ENCODE data around the gene BCDIN3D. TPM values are rescaled to one million over a fixed set of nuclear protein-coding genes. Genes with fewer than 3 reads are reported as not detected.
A peak's percentile ranks its signal among the peaks of the same experiment; 100 is the strongest.

BCDIN3D gene
- 1 to 10 TPM; 2.7 to 4.7 TPM for total RNA-seq
- long read RNA-seq, partial matches to known transcripts, result 0 of 4 reads
- long read RNA-seq, other reads (novel, unspliced or antisense), result 0 of 4 reads

- peak; percentile 96 for ATAC-seq
- intact Hi-C loops (cut with DNase I, micrococcal nuclease), result no loop called here
- peak; percentile 93 to 95 for DNase-seq
These were observed at the start of gene BCDIN3D for GRCh38 chr12:49842519-49843352. Gene BCDIN3D, minus strand, starts transcription at chr12:49843106. Its CDS starts 19 bp downstream, at chr12:49843087.

GRCh38 chr12:49892084-49892731, 49.3 kb upstream of the BCDIN3D start:
- ATAC-seq (no peak), DNase-seq (no peak)
- intact Hi-C loops (cut with DNase I, micrococcal nuclease), result no loop called here

GRCh38 chr12:49891476-49891875, 48.6 kb upstream of the BCDIN3D start:
- ATAC-seq (peak; percentile 81), DNase-seq (peak; percentile 53 to 57)
- intact Hi-C loops (cut with DNase I, micrococcal nuclease), result no loop called here

GRCh38 chr12:49891012-49891411, 48.1 kb upstream of the BCDIN3D start:
- intact Hi-C loops (cut with DNase I, micrococcal nuclease), result no loop called here
- ATAC-seq, result no peak

GRCh38 chr12:49890096-49890461, 47.2 kb upstream of the BCDIN3D start:
- ATAC-seq (no peak), DNase-seq (no peak)
- intact Hi-C loops (cut with DNase I, micrococcal nuclease), result no loop called here

More at GRCh38 chr12:49891012-49891411, 48.1 kb upstream of the BCDIN3D start:
- DNase-seq, result no peak

- intact Hi-C loops (cut with DNase I, micrococcal nuclease), result no loop called here
- DNase-seq (no peak), ATAC-seq (no peak)
These were observed 46.6 kb upstream of the BCDIN3D start for GRCh38 chr12:49889361-49890095.

- intact Hi-C loops (cut with DNase I, micrococcal nuclease), result no loop called here
- ATAC-seq, result peak; percentile 63
- DNase-seq, result peak; percentile 28 to 40
These were observed 45.7 kb upstream of the BCDIN3D start for GRCh38 chr12:49888461-49889151.

GRCh38 chr12:49887536-49888401, 44.9 kb upstream of the BCDIN3D start:
- DNase-seq (peak in 1 of 2 donors; percentile 38), ATAC-seq (peak; percentile 59)
- intact Hi-C loops (cut with DNase I, micrococcal nuclease), result no loop called here

GRCh38 chr12:49887091-49887490, 44.2 kb upstream of the BCDIN3D start:
- intact Hi-C loops (cut with DNase I, micrococcal nuclease), result no loop called here
- DNase-seq (no peak), ATAC-seq (no peak)

- no peak for ATAC-seq
- DNase-seq, result no peak
These were observed 43.0 kb upstream of the BCDIN3D start for GRCh38 chr12:49885663-49886461.

GRCh38 chr12:49885118-49885517, 42.2 kb upstream of the BCDIN3D start:
- intact Hi-C loops (cut with DNase I, micrococcal nuclease), result no loop called here
- DNase-seq (no peak), ATAC-seq (no peak)

More at GRCh38 chr12:49885663-49886461, 43.0 kb upstream of the BCDIN3D start:
- intact Hi-C loops (cut with DNase I, micrococcal nuclease), result no loop called here

GRCh38 chr12:49882851-49883464, 40.1 kb upstream of the BCDIN3D start:
- no peak for ATAC-seq
- DNase-seq, result no peak
- intact Hi-C loops (cut with DNase I, micrococcal nuclease), result no loop called here

GRCh38 chr12:49882248-49882850, 39.4 kb upstream of the BCDIN3D start:
- intact Hi-C loops (cut with DNase I, micrococcal nuclease), result no loop called here
- ATAC-seq, result no peak
- DNase-seq, result no peak

GRCh38 chr12:49881415-49882247, 38.7 kb upstream of the BCDIN3D start:
- DNase-seq, result no peak
- ATAC-seq, result no peak
- intact Hi-C loops (cut with DNase I, micrococcal nuclease), result no loop called here

GRCh38 chr12:49880756-49881414, 38.0 kb upstream of the BCDIN3D start:
- no peak for DNase-seq
- no peak for ATAC-seq
- intact Hi-C loops (cut with DNase I, micrococcal nuclease), result no loop called here
